Measurements from ENCODE around the gene RAB32. TPM values are rescaled to one million over a fixed set of nuclear protein-coding genes. Genes with fewer than 3 reads are reported as not detected.

Gene RAB32
- total RNA-seq: 7.2 TPM
- long read RNA-seq, transcript RAB32-201 (3 exons, 1,217 nt): major isoform, 11 of 13 reads
- long read RNA-seq, partial matches to known transcripts: 0 of 13 reads
- long read RNA-seq, other reads (novel, unspliced or antisense): 2 of 13 reads

DNA sequence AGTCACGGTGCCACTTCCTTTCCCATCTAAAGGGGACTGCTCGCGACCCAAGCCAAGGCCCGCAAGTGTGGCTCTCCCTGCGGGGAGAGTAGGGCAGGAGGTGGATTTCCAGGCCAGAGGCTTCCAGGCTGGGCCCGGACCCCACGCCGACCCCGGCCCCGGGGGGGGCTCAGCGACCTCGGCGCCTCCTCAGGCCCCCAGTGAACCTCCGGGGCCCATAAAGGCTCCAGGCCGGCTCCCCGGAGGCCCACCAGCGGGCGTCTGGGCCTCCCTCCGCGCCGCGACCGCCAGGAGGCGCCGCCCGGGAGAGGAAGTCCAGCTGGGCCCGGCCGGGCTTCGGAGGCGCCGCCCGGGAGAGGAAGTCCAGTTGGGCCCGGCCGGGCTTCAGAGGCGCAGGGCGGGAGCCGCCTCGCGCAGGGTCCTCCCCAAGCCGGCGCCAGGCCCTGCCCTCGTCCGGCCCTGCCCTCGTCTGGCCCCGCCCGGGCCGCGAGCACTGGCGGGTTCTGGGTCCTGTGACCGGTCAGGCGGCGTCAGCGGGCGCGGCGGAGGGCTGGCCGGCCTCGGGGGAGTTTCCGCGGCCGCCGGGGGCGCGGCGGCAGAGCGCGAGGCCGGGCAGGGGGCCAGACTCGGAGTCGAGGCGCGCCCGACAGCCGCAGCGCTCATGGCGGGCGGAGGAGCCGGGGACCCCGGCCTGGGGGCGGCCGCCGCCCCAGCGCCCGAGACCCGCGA is at the start of gene RAB32:
TSS of gene RAB32 (plus strand) at position 623 of the 729 bp plus-strand sequence. CDS start at position 662, 39 bp downstream.
- peak within 1 kb of the TSS; percentile 85 for H3K4me3 ChIP-seq
- no peaks in the 10 kb centered on the region for H3K27me3 ChIP-seq (ENCODE audit: low read depth)
- H3K9me3 ChIP-seq (replicated peaks): no peaks in the 10 kb centered on the region
- peaks cover 48% of the 10 kb centered on the region for H3K4me1 ChIP-seq
- H3K27ac ChIP-seq (replicated peaks): peak within 1 kb of the TSS; percentile 97
- no peaks in the 10 kb centered on the region for H3K36me3 ChIP-seq
- TF ChIP-seq, protein P1, sequence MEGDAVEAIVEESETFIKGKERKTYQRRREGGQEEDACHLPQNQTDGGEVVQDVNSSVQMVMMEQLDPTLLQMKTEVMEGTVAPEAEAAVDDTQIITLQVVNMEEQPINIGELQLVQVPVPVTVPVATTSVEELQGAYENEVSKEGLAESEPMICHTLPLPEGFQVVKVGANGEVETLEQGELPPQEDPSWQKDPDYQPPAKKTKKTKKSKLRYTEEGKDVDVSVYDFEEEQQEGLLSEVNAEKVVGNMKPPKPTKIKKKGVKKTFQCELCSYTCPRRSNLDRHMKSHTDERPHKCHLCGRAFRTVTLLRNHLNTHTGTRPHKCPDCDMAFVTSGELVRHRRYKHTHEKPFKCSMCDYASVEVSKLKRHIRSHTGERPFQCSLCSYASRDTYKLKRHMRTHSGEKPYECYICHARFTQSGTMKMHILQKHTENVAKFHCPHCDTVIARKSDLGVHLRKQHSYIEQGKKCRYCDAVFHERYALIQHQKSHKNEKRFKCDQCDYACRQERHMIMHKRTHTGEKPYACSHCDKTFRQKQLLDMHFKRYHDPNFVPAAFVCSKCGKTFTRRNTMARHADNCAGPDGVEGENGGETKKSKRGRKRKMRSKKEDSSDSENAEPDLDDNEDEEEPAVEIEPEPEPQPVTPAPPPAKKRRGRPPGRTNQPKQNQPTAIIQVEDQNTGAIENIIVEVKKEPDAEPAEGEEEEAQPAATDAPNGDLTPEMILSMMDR (IDR thresholded peaks at IDR 0.05; ENCODE audit: borderline replicate concordance): peak; percentile 86
- peak; percentile 94 for DNase-seq
- intact Hi-C loops (cut with micrococcal nuclease): no loop called here

DNA sequence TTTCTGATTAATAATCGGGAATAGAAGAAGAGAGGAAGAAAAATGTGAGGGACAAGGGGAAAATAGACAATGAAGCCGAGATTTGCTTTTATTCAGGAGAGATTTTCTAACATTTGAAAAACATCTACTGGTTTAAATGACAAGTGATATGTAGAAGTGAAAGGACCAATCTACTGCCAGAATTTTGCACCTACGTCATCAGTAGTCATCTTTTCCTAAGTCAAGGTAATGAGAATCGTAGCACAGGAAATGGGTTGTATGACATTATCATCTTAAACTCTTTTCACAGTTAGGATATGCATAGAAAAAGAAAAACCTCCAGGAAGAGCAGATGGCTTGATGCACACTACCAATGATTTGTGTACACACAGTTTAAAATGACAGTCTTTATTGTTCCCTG is 45.3 kb upstream of the RAB32 start:
- TF ChIP-seq, protein P1 (IDR thresholded peaks at IDR 0.05; ENCODE audit: borderline replicate concordance): no peak
- H3K27ac ChIP-seq (replicated peaks): no peak overlapping the region
- no peaks in the 10 kb centered on the region for H3K27me3 ChIP-seq (ENCODE audit: low read depth)
- no peak for DNase-seq
- no peaks in the 10 kb centered on the region for H3K4me1 ChIP-seq
- peaks cover 8% of the 10 kb centered on the region for H3K9me3 ChIP-seq (replicated peaks)
- intact Hi-C loops (cut with micrococcal nuclease): no loop called here
- H3K36me3 ChIP-seq: no peaks in the 10 kb centered on the region
- no peak overlapping the region for H3K4me3 ChIP-seq

DNA sequence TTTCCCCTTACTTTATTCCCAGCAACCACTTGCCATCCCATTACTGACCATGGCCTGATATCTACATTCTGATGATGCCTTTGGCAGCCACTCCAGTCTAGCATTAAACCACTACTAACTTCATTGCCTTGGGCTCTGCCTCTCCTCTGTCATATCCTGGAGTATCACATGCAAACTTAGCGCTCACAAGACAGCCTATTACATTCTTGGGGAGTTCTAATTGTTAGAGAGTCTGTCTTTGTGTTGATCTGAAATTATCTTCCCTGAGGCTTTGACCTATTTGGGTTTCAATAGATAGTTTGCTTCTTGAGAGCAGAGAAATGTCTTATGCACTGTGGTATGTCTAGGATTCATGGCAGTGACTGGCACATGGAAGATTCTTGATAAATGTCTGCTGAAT is 40.5 kb upstream of the RAB32 start:
- peaks cover 8% of the 10 kb centered on the region for H3K9me3 ChIP-seq (replicated peaks)
- H3K4me1 ChIP-seq: no peaks in the 10 kb centered on the region
- TF ChIP-seq, protein P1 (IDR thresholded peaks at IDR 0.05; ENCODE audit: borderline replicate concordance): no peak
- intact Hi-C loops (cut with micrococcal nuclease): no loop called here
- H3K27me3 ChIP-seq (ENCODE audit: low read depth): no peaks in the 10 kb centered on the region
- DNase-seq: no peak
- H3K4me3 ChIP-seq: no peak overlapping the region
- no peak overlapping the region for H3K27ac ChIP-seq (replicated peaks)
- H3K36me3 ChIP-seq: no peaks in the 10 kb centered on the region

DNA sequence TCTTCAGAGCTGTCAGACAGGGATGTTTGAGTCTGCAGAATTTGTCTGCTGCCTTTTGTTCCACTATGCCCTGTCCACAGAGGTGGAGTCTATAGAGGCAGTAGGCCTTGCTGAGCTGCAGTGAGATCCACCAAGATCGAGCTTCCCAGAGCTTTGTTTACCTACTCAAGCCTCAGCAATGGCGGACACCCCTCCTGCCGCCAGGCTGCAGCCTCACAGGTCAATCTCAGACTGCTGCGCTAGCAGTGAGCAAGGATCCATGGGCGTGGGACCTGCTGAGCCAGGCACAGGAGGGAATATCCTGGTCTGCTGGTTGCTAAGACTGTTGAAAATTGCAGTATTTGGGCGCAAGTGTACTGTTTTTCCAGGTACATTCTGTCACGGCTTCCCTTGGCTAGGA is 28.4 kb upstream of the RAB32 start:
- intact Hi-C loops (cut with micrococcal nuclease): no loop called here
- TF ChIP-seq, protein P1 (IDR thresholded peaks at IDR 0.05; ENCODE audit: borderline replicate concordance): no peak
- peaks cover 7% of the 10 kb centered on the region for H3K27me3 ChIP-seq (ENCODE audit: low read depth)
- H3K27ac ChIP-seq (replicated peaks): no peak overlapping the region
- H3K9me3 ChIP-seq (replicated peaks): peaks cover 18% of the 10 kb centered on the region
- H3K4me3 ChIP-seq: no peak overlapping the region
- DNase-seq: no peak
- no peaks in the 10 kb centered on the region for H3K4me1 ChIP-seq
- H3K36me3 ChIP-seq: no peaks in the 10 kb centered on the region

DNA sequence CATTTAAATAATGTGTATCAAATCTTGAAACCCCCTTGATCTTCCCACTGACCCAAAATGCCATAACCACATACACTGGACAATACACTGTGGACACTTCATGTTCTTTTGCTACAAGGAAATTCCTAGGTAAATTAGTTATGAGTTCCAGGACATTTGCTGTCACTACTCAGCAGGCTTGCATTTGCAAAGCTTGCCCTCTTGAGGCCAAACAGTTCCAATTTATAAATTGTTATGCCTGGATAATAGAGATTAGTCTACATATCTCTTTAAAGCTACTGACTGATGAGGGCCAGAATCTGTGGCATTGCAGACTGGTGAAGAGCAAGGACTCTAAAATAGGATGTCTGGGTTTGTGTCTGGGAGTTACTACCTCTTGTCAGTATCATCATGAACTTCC is 17.4 kb upstream of the RAB32 start:
- Histone ChIP-seq H3K9me3 (replicated peaks) (peaks cover 12% of the 10 kb centered on the region), H3K36me3 (no peaks in the 10 kb centered on the region), H3K27ac (replicated peaks) (no peak overlapping the region), H3K4me3 (no peak overlapping the region), H3K4me1 (no peaks in the 10 kb centered on the region), H3K27me3 (ENCODE audit: low read depth) (no peaks in the 10 kb centered on the region)
- TF ChIP-seq, protein P1 (IDR thresholded peaks at IDR 0.05; ENCODE audit: borderline replicate concordance): peak; percentile 41
- intact Hi-C loops (cut with micrococcal nuclease): no loop called here
- no peak for DNase-seq

Data from left ventricle myocardium inferior (tissue), 1 donor.